ENCODE results near the gene RDH8. TPM values are rescaled to one million over a fixed set of nuclear protein-coding genes. Genes with fewer than 3 reads are reported as not detected.

Gene RDH8
- total and polyA plus RNA-seq, 2 of the 8 experiments (the other 6 are each of a cell fraction or from before 2014, with no cell fraction given), result 0.38 TPM; not detected in 1

GRCh38 chr19:9967326-9967725 lies 46.0 kb upstream of the RDH8 start:
- no peak overlapping the region for H3K9ac ChIP-seq (replicated peaks in 1 of 4; ENCODE audit: extremely low read depth in 1 of 4, low read depth in 3 of 4, low read length in 3 of 4)
- H3K4me2 ChIP-seq (ENCODE audit: insufficient read depth in 1 of 2, low read depth in 2 of 2, low read length in 2 of 2), result peak overlapping the region in 1 of 2 experiments; percentile 68; a peak in 1 of 4 replicates
- H4K91ac ChIP-seq (replicated peaks; ENCODE audit: insufficient read length, low read length), result no peak overlapping the region
- no peak overlapping the region for H3K23ac ChIP-seq (ENCODE audit: insufficient read length)
- H3K4me3 ChIP-seq (ENCODE audit: extremely low read depth in 1 of 4, insufficient read depth in 2 of 4, low read depth in 3 of 4, low read length in 4 of 4), result no peak overlapping the region
- H2BK15ac ChIP-seq (ENCODE audit: low read length), result peak overlapping the region; percentile 66; the same call in 1 of the 2 replicates
- DNase-seq (ENCODE audit: low read depth in 1 of 2, low spot score in 2 of 2), result no peak
- TF ChIP-seq KDM5A (IDR thresholded peaks at IDR 0.05; ENCODE audit: low read length) (no peak), BACH1 (IDR thresholded peaks at IDR 0.05; ENCODE audit: low read length) (no peak), SP1 (IDR thresholded peaks at IDR 0.05; ENCODE audit: low read depth, low read length) (no peak), EZH2 (IDR thresholded peaks at IDR 0.05; ENCODE audit: low read depth, low read length, severe bottlenecking) (no peak), SP2 (IDR thresholded peaks at IDR 0.05; ENCODE audit: low read length) (no peak), CREB1 (IDR thresholded peaks at IDR 0.05) (no peak)
- POLR2A ChIA-PET (ENCODE audit: partially characterized antibody), result no interaction called here
- no peaks in the 10 kb centered on the region for H3K79me1 ChIP-seq (ENCODE audit: low read depth, low read length)
- FAIRE-seq, result no peak
- 81% methylated on average over 4 of the region's 4 CpGs; no CpG with 5 or more reads in 1 of the 2 experiments for WGBS, 2 experiments (ENCODE audit: extremely low coverage in 1 of 2, insufficient coverage in 1 of 2, insufficient read length in 1 of 2, insufficient replicate concordance in 2 of 2, low coverage in 1 of 2, low lambda C conversion rate in 2 of 2, missing lambda C conversion rate in 1 of 2)
- no peaks in the 10 kb centered on the region for H3K36me3 ChIP-seq (ENCODE audit: control insufficient read depth in 2 of 4, insufficient read depth in 4 of 4, low read length in 3 of 4)
- peaks cover 0 to 10% (median 7%) of the 10 kb centered on the region in 4 experiments; a peak in 6 of 7 replicates for H3K27me3 ChIP-seq (replicated peaks in 1 of 4; ENCODE audit: control insufficient read depth in 3 of 4, extremely low read depth in 1 of 4, insufficient read depth in 3 of 4, low read length in 3 of 4)
- H3K14ac ChIP-seq (ENCODE audit: insufficient read length), result no peak overlapping the region
- peaks cover 0 to 1% of the 10 kb centered on the region in 2 experiments for H4K20me1 ChIP-seq (replicated peaks in 1 of 2; ENCODE audit: control insufficient read depth in 1 of 2, insufficient read depth in 2 of 2, low read length in 2 of 2)
- H2BK20ac ChIP-seq (ENCODE audit: low read length), result 0 out of 2 replicates have a peak overlapping the region, but pooled peaks have one; percentile 90
- H4K8ac ChIP-seq (ENCODE audit: extremely low read depth, insufficient read depth, low read length), result no peak overlapping the region
- H4K5ac ChIP-seq (ENCODE audit: insufficient read length, low read depth, low read length), result no peak overlapping the region
- peak overlapping the region; percentile 84; the same call in 1 of the 2 replicates for H2AK5ac ChIP-seq (ENCODE audit: low read depth, low read length)
- no peak overlapping the region for H3K4ac ChIP-seq (replicated peaks; ENCODE audit: insufficient read length, low read depth, low read length)
- H3K23me2 ChIP-seq (ENCODE audit: low read depth, low read length), result peaks cover 11% of the 10 kb centered on the region; the same call in 1 of the 2 replicates
- no peak overlapping the region for H3K27ac ChIP-seq (ENCODE audit: low read depth, low read length)
- no peak overlapping the region for H2BK120ac ChIP-seq (replicated peaks; ENCODE audit: low read depth, low read length)
- peaks cover 0 to 9% (median 0%) of the 10 kb centered on the region in 4 experiments; a peak in 2 of 7 replicates for H3K4me1 ChIP-seq (replicated peaks in 1 of 4; ENCODE audit: control insufficient read depth in 3 of 4, insufficient read depth in 4 of 4, low read length in 3 of 4)
- peak overlapping the region; percentile 69 for H3K56ac ChIP-seq (replicated peaks; ENCODE audit: insufficient read length, low read depth, low read length)
- no peaks in the 10 kb centered on the region for H3K9me3 ChIP-seq (ENCODE audit: insufficient read depth in 2 of 2, low read depth in 1 of 2, low read length in 1 of 2)
- H2BK12ac ChIP-seq (ENCODE audit: low read depth, low read length), result peak overlapping the region; percentile 75
- H3K18ac ChIP-seq (ENCODE audit: extremely low read depth, low read length), result no peak overlapping the region
- H2AFZ ChIP-seq (ENCODE audit: low read length), result no peak overlapping the region
- CTCF ChIA-PET (ENCODE audit: partially characterized antibody), result no interaction called here
- H2BK5ac ChIP-seq (ENCODE audit: low read depth, low read length), result no peak overlapping the region
- no peaks in the 10 kb centered on the region for H3K79me2 ChIP-seq (ENCODE audit: control insufficient read depth in 1 of 2, insufficient read depth in 2 of 2, low read length in 2 of 2)

Measured in H1 (cell line).